Spleen (tissue), 11 donors: ENCODE results near the gene OR7C1. TPM values are rescaled to one million over a fixed set of nuclear protein-coding genes. Genes with fewer than 3 reads are reported as not detected.

Experiments
- DNase-seq: peaks from one replicate; pipeline ENCODE4 v3.0.0-alpha.2; 2020
- H3K27ac ChIP-seq, 8 donors: fragments of 200-600 bp; sonication (generic) in 7 of 8; 1 replicate in 4 of 8; 2 replicates in 4 of 8; pipeline versions ENCODE4 v1.5.0 to v1.8.0; 2016 to 2021; ENCODE audit warnings: inconsistent platforms in 4 of 8, mild to moderate bottlenecking in 4 of 8, moderate library complexity in 1 of 8
- H3K27me3 ChIP-seq, 7 donors: fragments of 200-600 bp; sonication (generic) in 6 of 7; replicated peaks in 1 of 7; 1 replicate in 4 of 7; 2 replicates in 3 of 7; pipeline versions ENCODE4 v1.5.0 to v1.8.0; 2016 to 2021; ENCODE audit warnings: inconsistent platforms in 3 of 7, mild to moderate bottlenecking in 1 of 7
- H3K36me3 ChIP-seq, 6 donors: fragments of 200-600 bp; sonication (generic) in 5 of 6; 1 replicate in 4 of 6; 2 replicates in 2 of 6; pipeline versions ENCODE4 v1.5.0 to v1.8.0; 2016 to 2021; ENCODE audit warnings: inconsistent platforms in 2 of 6
- H3K4me1 ChIP-seq, 6 donors: fragments of 200-600 bp; sonication (generic) in 5 of 6; 1 replicate in 3 of 6; 2 replicates in 3 of 6; pipeline versions ENCODE4 v1.5.0 to v1.8.0; 2016 to 2021; ENCODE audit warnings: inconsistent platforms in 3 of 6
- H3K4me3 ChIP-seq, 8 donors: fragments of 200-600 bp; sonication (generic) in 7 of 8; 1 replicate in 4 of 8; 2 replicates in 4 of 8; pipeline versions ENCODE4 v1.5.0 to v1.8.0; 2016 to 2021; ENCODE audit warnings: inconsistent platforms in 4 of 8, mild to moderate bottlenecking in 4 of 8, moderate library complexity in 2 of 8
- H3K9me3 ChIP-seq, 8 donors: fragments of 200-600 bp; sonication (generic) in 7 of 8; 1 replicate in 4 of 8; 2 replicates in 4 of 8; pipeline versions ENCODE4 v1.5.0 to v1.8.0; 2016 to 2021; ENCODE audit warnings: inconsistent platforms in 4 of 8
- CTCF ChIP-seq, 11 experiments: fragments of 200-600 bp in 7 of 11; fragments of 450-650 bp in 4 of 11; sonication (generic) in 4 of 11; IDR thresholded peaks in 8 of 11; conservative IDR thresholded peaks in 3 of 11; 1 replicate in 7 of 11; 2 replicates in 4 of 11; pipeline versions ENCODE4 v1.4.0 to v1.8.0; 2016 to 2021; ENCODE audit warnings: antibody characterized with exemption in 11 of 11, inconsistent platforms in 4 of 11, mild to moderate bottlenecking in 1 of 11
- POLR2A ChIP-seq, 3 donors: fragments of 450-650 bp; IDR thresholded peaks; one replicate each; pipeline ENCODE4 v1.5.1; 2017; ENCODE audit warnings: antibody characterized with exemption in 3 of 3, mild to moderate bottlenecking in 1 of 3
- POLR2AphosphoS5 ChIP-seq, 3 donors: sonication (generic); formaldehyde crosslinking; IDR thresholded peaks; one replicate each; pipeline ENCODE4 v1.5.1; 2017; ENCODE audit warnings: antibody characterized with exemption in 3 of 3
- WGBS, 5 donors: extraction: QIAGEN DNeasy Blood & Tissue Kit in 3 of 5; methylation state at CpG; one replicate each; pipeline versions ENCODE4 v1.1.5 to v1.1.7; 2013 to 2018; 5-methylcytosine and 5-hydroxymethylcytosine counted together
- intact Hi-C: fragments of 100-400 bp; cut with DNase I; formaldehyde crosslinking; loops from one replicate; pipeline ENCODE4 v1.15.0; 2023; ENCODE audit warnings: low total_unique reads
- polyA plus RNA-seq, 3 donors: library from polyadenylated mRNA; stranded (reverse); fragments of 200-250 nt; gene quantifications; one replicate each; pipeline ENCODE4 v1.2.1, GENCODE V29; 2013
- total RNA-seq, 7 donors: library from RNA; depleted of rRNA in 3 of 7; stranded (reverse); fragments of >200 nt in 3 of 7; fragmentation: NEBNext Ultra II Directional in 4 of 7; extraction: Animal tissue kit (Norgen Biotek cat#: 25700) in 4 of 7; gene quantifications; one replicate each; pipeline versions ENCODE4 v1.1.0 to v1.2.1, GENCODE V29; 2016 to 2021
- donor health status: healthy with polysubstance abuse.
- donor health status: DM: no; HTN: no; CAD: no; lungs with moderate emphysema.
- donor health status: DM: no; HTN: no; CAD: no.
- donor health status: Bipolar disorder and iron deficiency.
- donor health status: healthy.
- donor health status: DM: no; HTN: no; CAD: no.
- donor health status: DM: yes; HTN: yes; CAD: no.

Gene OR7C1
- total and polyA plus RNA-seq, 10 donors, result under 0.01 to 0.02 TPM; not detected in 8

GRCh38 chr19:14830702-14831101 is 4.3 kb downstream of the OR7C1 start:
- intact Hi-C loops, result no loop called here
- Histone ChIP-seq H3K27ac (no peak overlapping the region), H3K27me3 (peaks cover 0 to 10% (median 0%) of the 10 kb centered on the region in 7 donors), H3K9me3 (no peaks in the 10 kb centered on the region), H3K4me1 (no peaks in the 10 kb centered on the region), H3K36me3 (no peaks in the 10 kb centered on the region), H3K4me3 (no peak overlapping the region)
- DNase-seq, result no peak
- 54 to 68% (median 56%) methylated on average over 4 of the region's 4 CpGs for WGBS, 5 donors
- TF ChIP-seq POLR2A (IDR thresholded peaks at IDR 0.05), result no peak
- TF ChIP-seq POLR2AphosphoS5 (IDR thresholded peaks at IDR 0.05), result no peak
- TF ChIP-seq CTCF (IDR thresholded peaks at IDR 0.05 in 8 of 11, conservative IDR thresholded peaks at IDR 0.05 in 3 of 11), result no peak

DNA sequence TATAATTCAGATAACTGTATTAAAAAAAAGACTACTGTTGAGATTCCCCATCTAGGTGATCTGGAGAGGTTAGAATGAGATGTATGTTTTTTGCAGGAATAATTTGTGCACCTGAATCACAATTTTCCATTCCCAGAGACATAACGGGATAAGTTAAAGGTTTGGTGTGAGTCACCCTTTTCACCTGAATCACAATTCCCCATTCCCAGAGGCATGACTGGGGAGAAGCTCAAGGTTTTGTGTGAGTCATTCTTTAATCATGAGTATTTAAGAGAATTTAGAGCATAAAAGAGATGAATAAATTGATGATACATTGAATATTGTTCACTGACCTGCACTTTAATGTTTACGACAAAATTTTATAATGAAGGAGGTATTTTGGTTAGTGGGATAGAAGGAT is 9.0 kb downstream of the OR7C1 start:
- Histone ChIP-seq H3K9me3 (no peaks in the 10 kb centered on the region), H3K4me1 (no peaks in the 10 kb centered on the region), H3K4me3 (no peak overlapping the region), H3K27me3 (peaks cover 0 to 30% (median 3%) of the 10 kb centered on the region in 7 donors), H3K27ac (no peak overlapping the region), H3K36me3 (no peaks in the 10 kb centered on the region)
- TF ChIP-seq POLR2A (IDR thresholded peaks at IDR 0.05) (no peak), POLR2AphosphoS5 (IDR thresholded peaks at IDR 0.05) (no peak), CTCF (IDR thresholded peaks at IDR 0.05 in 8 of 11, conservative IDR thresholded peaks at IDR 0.05 in 3 of 11) (no peak)
- DNase-seq, result no peak
- intact Hi-C loops, result no loop called here
- 84 to 98% (median 91%) methylated on average over 2 of the region's 2 CpGs for WGBS, 5 donors

DNA sequence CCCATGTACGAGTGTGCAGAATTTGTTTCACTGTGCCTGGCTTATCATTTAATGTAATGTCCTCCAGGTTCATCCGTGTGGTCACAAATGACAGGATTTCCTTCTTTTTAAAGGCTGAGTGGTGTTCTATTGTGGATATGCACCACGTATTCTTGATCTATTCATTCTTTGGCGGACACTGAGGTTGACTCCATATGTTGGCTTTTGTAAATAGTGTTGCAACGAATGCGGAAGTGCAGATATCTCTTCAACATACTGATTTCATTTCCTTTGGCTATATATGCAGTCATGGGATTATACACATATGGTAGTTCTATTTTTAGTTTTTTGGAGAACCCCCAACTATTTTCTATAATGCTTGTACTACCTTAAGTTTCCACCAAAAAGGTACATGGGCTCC is 13.0 kb downstream of the OR7C1 start:
- Histone ChIP-seq H3K27ac (no peak overlapping the region), H3K27me3 (peaks cover 0 to 35% (median 3%) of the 10 kb centered on the region in 7 donors), H3K9me3 (peaks cover 0 to 6% (median 1%) of the 10 kb centered on the region in 8 donors), H3K4me3 (no peak overlapping the region), H3K4me1 (no peaks in the 10 kb centered on the region), H3K36me3 (no peaks in the 10 kb centered on the region)
- DNase-seq, result no peak
- no peak for TF ChIP-seq CTCF (IDR thresholded peaks at IDR 0.05 in 8 of 11, conservative IDR thresholded peaks at IDR 0.05 in 3 of 11)
- TF ChIP-seq POLR2AphosphoS5 (IDR thresholded peaks at IDR 0.05), result no peak
- TF ChIP-seq POLR2A (IDR thresholded peaks at IDR 0.05), result no peak
- intact Hi-C loops, result no loop called here
- WGBS, 5 donors, result 29 to 43% (median 37%) methylated on average over 6 of the region's 6 CpGs

GRCh38 chr19:14818588-14818987 is 16.4 kb downstream of the OR7C1 start:
- WGBS, 5 donors, result 81 to 88% (median 86%) methylated on average over 8 of the region's 8 CpGs
- intact Hi-C loops, result no loop called here
- TF ChIP-seq POLR2AphosphoS5 (IDR thresholded peaks at IDR 0.05) (no peak), POLR2A (IDR thresholded peaks at IDR 0.05) (no peak), CTCF (IDR thresholded peaks at IDR 0.05 in 8 of 11, conservative IDR thresholded peaks at IDR 0.05 in 3 of 11) (no peak)

More at GRCh38 chr19:14818588-14818987, 16.4 kb downstream of the OR7C1 start:
- no peaks in the 10 kb centered on the region for H3K36me3 ChIP-seq
- H3K4me3 ChIP-seq, result no peak overlapping the region
- no peak overlapping the region for H3K27ac ChIP-seq
- no peak for DNase-seq
- H3K9me3 ChIP-seq, result peaks cover 0 to 7% (median 1%) of the 10 kb centered on the region in 8 donors
- no peaks in the 10 kb centered on the region for H3K4me1 ChIP-seq
- peaks cover 0 to 10% (median 0%) of the 10 kb centered on the region in 7 donors for H3K27me3 ChIP-seq
